ENCODE measurements around the gene NTRK3. TPM values are rescaled to one million over a fixed set of nuclear protein-coding genes. Genes with fewer than 3 reads are reported as not detected.

NTRK3 gene
- total RNA-seq, 1 experiment from 2014 or later: not detected

DNA sequence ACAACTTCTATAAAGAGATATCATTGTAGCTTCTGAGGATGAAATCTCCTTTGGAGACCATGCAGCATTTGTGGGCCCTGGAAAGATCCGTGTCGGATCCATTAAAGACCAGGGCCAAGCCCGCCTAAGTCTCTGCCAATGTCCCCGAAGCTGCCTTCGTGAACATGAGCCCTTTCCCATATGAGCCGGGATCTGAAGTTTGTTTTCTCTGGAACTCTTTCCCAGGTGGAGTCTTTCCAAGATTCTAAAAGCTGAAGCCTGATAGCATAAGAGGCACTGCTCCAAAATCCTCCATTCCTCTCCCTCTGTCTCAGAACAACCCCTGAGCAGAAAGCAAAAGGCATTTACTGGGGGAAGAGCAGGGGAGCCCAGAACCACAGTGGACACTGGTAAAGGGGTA, 274.6 kb downstream of the NTRK3 start:
- CTCF ChIA-PET: no interaction called here
- Mint-ChIP-seq H3K4me3 (ENCODE audit: low read depth, unreplicated experiment) (no peak overlapping the region), H3K4me1 (ENCODE audit: low read depth, unreplicated experiment) (no peaks in the 10 kb centered on the region), H3K9me3 (ENCODE audit: low read depth, unreplicated experiment) (peaks cover 6% of the 10 kb centered on the region), H3K36me3 (ENCODE audit: insufficient read depth, unreplicated experiment) (no peaks in the 10 kb centered on the region), H3K27ac (ENCODE audit: unreplicated experiment) (no peak overlapping the region), H3K27me3 (ENCODE audit: unreplicated experiment) (no peaks in the 10 kb centered on the region)
- BruUV-seq (replicated peaks): no TSS peak
- no peak for TF ChIP-seq CTCF (IDR thresholded peaks at IDR 0.05; ENCODE audit: unreplicated experiment)
- no peak for DNase-seq
- intact Hi-C loops (cut with micrococcal nuclease; ENCODE audit: unreplicated experiment): no loop called here

DNA sequence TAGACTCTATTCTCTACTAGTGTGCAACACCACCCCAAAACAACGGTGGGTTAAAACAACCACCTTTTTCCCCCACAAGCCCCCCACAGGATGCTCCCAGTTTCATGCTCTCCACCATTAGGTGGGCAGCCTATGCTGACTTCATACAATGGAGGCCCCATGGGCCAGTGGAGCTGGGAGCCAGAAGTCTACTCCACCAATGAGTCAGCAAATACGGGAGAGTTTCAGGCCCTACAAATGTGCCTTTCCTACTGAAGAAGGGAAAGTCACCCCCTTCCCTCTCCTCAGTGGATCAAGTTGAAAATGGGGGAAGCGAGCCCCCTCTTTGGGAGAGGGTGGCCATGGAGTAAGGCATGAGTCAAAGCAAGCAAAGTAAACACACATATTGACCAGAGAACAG, 278.6 kb downstream of the NTRK3 start:
- no peak for TF ChIP-seq CTCF (IDR thresholded peaks at IDR 0.05; ENCODE audit: unreplicated experiment)
- no peak overlapping the region for H3K27ac Mint-ChIP-seq (ENCODE audit: unreplicated experiment)
- H3K4me3 Mint-ChIP-seq (ENCODE audit: low read depth, unreplicated experiment): no peak overlapping the region
- no peak for DNase-seq
- no TSS peak for BruUV-seq (replicated peaks)
- no peaks in the 10 kb centered on the region for H3K4me1 Mint-ChIP-seq (ENCODE audit: low read depth, unreplicated experiment)
- CTCF ChIA-PET: no interaction called here
- no peaks in the 10 kb centered on the region for H3K36me3 Mint-ChIP-seq (ENCODE audit: insufficient read depth, unreplicated experiment)
- H3K9me3 Mint-ChIP-seq (ENCODE audit: low read depth, unreplicated experiment): peaks cover 11% of the 10 kb centered on the region
- intact Hi-C loops (cut with micrococcal nuclease; ENCODE audit: unreplicated experiment): no loop called here
- no peaks in the 10 kb centered on the region for H3K27me3 Mint-ChIP-seq (ENCODE audit: unreplicated experiment)

GRCh38 chr15:87976552-87976951, 280.0 kb downstream of the NTRK3 start:
- no TSS peak for BruUV-seq (replicated peaks)
- TF ChIP-seq CTCF (IDR thresholded peaks at IDR 0.05; ENCODE audit: unreplicated experiment): no peak
- Mint-ChIP-seq H3K4me1 (ENCODE audit: low read depth, unreplicated experiment) (no peaks in the 10 kb centered on the region), H3K4me3 (ENCODE audit: low read depth, unreplicated experiment) (no peak overlapping the region), H3K9me3 (ENCODE audit: low read depth, unreplicated experiment) (peaks cover 10% of the 10 kb centered on the region), H3K36me3 (ENCODE audit: insufficient read depth, unreplicated experiment) (no peaks in the 10 kb centered on the region), H3K27me3 (ENCODE audit: unreplicated experiment) (no peaks in the 10 kb centered on the region), H3K27ac (ENCODE audit: unreplicated experiment) (no peak overlapping the region)
- intact Hi-C loops (cut with micrococcal nuclease; ENCODE audit: unreplicated experiment): no loop called here
- CTCF ChIA-PET: interaction anchor here (1.1 kb wide), 1 partner anchor 48 kb away, joined by 3 read pairs; no protein-coding TSS in a partner anchor
- DNase-seq: no peak

GRCh38 chr15:87973501-87974215, 282.9 kb downstream of the NTRK3 start:
- Mint-ChIP-seq H3K27me3 (ENCODE audit: unreplicated experiment) (no peaks in the 10 kb centered on the region), H3K4me3 (ENCODE audit: low read depth, unreplicated experiment) (no peak overlapping the region), H3K27ac (ENCODE audit: unreplicated experiment) (no peak overlapping the region), H3K36me3 (ENCODE audit: insufficient read depth, unreplicated experiment) (no peaks in the 10 kb centered on the region), H3K4me1 (ENCODE audit: low read depth, unreplicated experiment) (no peaks in the 10 kb centered on the region), H3K9me3 (ENCODE audit: low read depth, unreplicated experiment) (peaks cover 8% of the 10 kb centered on the region)
- CTCF ChIA-PET: interaction anchor here (0.6 kb wide), 1 partner anchor 1329 kb away, joined by 3 read pairs; no protein-coding TSS in a partner anchor
- DNase-seq: no peak
- no peak for TF ChIP-seq CTCF (IDR thresholded peaks at IDR 0.05; ENCODE audit: unreplicated experiment)
- no TSS peak for BruUV-seq (replicated peaks)
- intact Hi-C loops (cut with micrococcal nuclease; ENCODE audit: unreplicated experiment): no loop called here
